Measurements from ENCODE around the gene PRRX2.

- TF ChIP-seq EZH2 (IDR thresholded peaks at IDR 0.05; ENCODE audit: borderline replicate concordance) (no peak), CTCF (IDR thresholded peaks at IDR 0.05; ENCODE audit: poor library complexity) (no peak), EZH2phosphoT487 (IDR thresholded peaks at IDR 0.05; ENCODE audit: low read depth, severe bottlenecking, unreplicated experiment) (no peak)
These were observed 36.7 kb upstream of the PRRX2 start for GRCh38 chr9:129628709-129629108.
